Gastroesophageal sphincter (tissue), 4 donors: Measurements from ENCODE around the gene KCNN3. TPM values are rescaled to one million over a fixed set of nuclear protein-coding genes. Genes with fewer than 3 reads are reported as not detected.

Source experiments
- ATAC-seq: fragments of 150-250 bp; one replicate; pipeline ENCODE4 v1.9.1; 2016; ENCODE audit warnings: mild to moderate bottlenecking, moderate library complexity
- H3K27ac ChIP-seq, 4 donors: fragments of 200-600 bp; sonication (generic) in 3 of 4; 1 replicate in 3 of 4; 2 replicates in 1 of 4; pipeline ENCODE4 v1.5.1; 2016 to 2019
- H3K27me3 ChIP-seq: fragments of 200-600 bp; sonication (generic); one replicate; pipeline ENCODE4 v1.5.1; 2019
- H3K36me3 ChIP-seq, 2 donors: fragments of 200-600 bp; sonication (generic); one replicate each; pipeline ENCODE4 v1.5.1; 2019; ENCODE audit warnings: control low read depth in 1 of 2
- H3K4me1 ChIP-seq, 3 donors: fragments of 200-600 bp; sonication (generic); 1 replicate in 2 of 3; 2 replicates in 1 of 3; pipeline ENCODE4 v1.5.1; 2016 to 2019; ENCODE audit warnings: control low read depth in 2 of 3
- H3K4me3 ChIP-seq, 2 donors: fragments of 200-600 bp; sonication (generic); one replicate each; pipeline ENCODE4 v1.5.1; 2019; ENCODE audit warnings: mild to moderate bottlenecking in 1 of 2, moderate library complexity in 1 of 2
- H3K9me3 ChIP-seq, 3 donors: fragments of 200-600 bp; sonication (generic); one replicate each; pipeline ENCODE4 v1.5.1; 2017 to 2019; ENCODE audit warnings: control low read depth in 2 of 3
- CTCF ChIP-seq, 4 experiments: fragments of 200-600 bp in 2 of 4; fragments of 450-650 bp in 2 of 4; sonication (generic) in 1 of 4; IDR thresholded peaks; one replicate each; pipeline ENCODE4 v1.5.1; 2017 to 2019; ENCODE audit warnings: antibody characterized with exemption in 4 of 4, mild to moderate bottlenecking in 2 of 4, moderate library complexity in 2 of 4
- EP300 ChIP-seq: sonication (generic); formaldehyde crosslinking; IDR thresholded peaks from one replicate; pipeline ENCODE4 v1.6.1; 2017; ENCODE audit warnings: antibody characterized with exemption, mild to moderate bottlenecking
- POLR2A ChIP-seq, 2 donors: fragments of 450-650 bp; IDR thresholded peaks; one replicate each; pipeline ENCODE4 v1.6.1; 2017; ENCODE audit warnings: antibody characterized with exemption in 2 of 2, mild to moderate bottlenecking in 2 of 2, moderate library complexity in 1 of 2
- POLR2AphosphoS5 ChIP-seq: sonication (generic); formaldehyde crosslinking; IDR thresholded peaks from one replicate; pipeline ENCODE4 v1.6.1; 2017; ENCODE audit warnings: antibody characterized with exemption
- WGBS, 2 donors: methylation state at CpG; one replicate each; pipeline ENCODE4 v1.1.5; 2018; ENCODE audit warnings: low coverage in 1 of 2; 5-methylcytosine and 5-hydroxymethylcytosine counted together
- total RNA-seq, 4 donors: library from RNA; depleted of rRNA; stranded (reverse); fragments of >200 nt; gene quantifications; one replicate each; pipeline ENCODE4 v1.1.0, GENCODE V29; 2016

KCNN3 gene
- total RNA-seq, 4 donors from 2014 or later, result 1.8 to 13.7 (median 8.1) TPM

DNA sequence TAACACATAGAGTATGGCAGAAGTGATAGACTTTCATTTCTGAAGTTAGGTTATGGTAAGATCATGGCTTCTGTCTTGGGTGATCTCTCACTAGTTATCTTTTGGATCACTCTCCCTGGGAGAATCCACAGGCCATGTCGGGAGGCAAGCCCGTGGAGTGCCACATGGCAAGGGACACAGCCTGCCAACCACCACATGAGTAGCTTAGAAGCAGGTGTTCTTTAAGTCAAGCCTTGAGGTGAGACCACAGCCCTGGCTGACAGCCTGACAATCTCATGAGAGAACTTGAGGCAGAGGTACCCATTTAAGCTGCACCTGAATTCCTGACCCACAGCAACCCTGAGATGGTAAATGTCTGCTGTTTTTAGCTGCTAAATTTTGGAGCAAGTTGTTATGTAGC lies 130.4 kb downstream of the KCNN3 start:
- Histone ChIP-seq H3K27me3 (no peaks in the 10 kb centered on the region), H3K27ac (no peak overlapping the region), H3K36me3 (no peaks in the 10 kb centered on the region), H3K4me1 (peaks cover 0 to 25% (median 3%) of the 10 kb centered on the region in 3 donors), H3K4me3 (no peak overlapping the region), H3K9me3 (peaks cover 0 to 7% (median 0%) of the 10 kb centered on the region in 3 donors)
- no peak for TF ChIP-seq CTCF (IDR thresholded peaks at IDR 0.05)
- no peak for TF ChIP-seq EP300
- no peak for TF ChIP-seq POLR2AphosphoS5
- TF ChIP-seq POLR2A (IDR thresholded peaks at IDR 0.05), result no peak
- ATAC-seq, result no peak
- 92% methylated on average over 2 of the region's 2 CpGs; no CpG with 5 or more reads in 1 of the 2 donors for WGBS, 2 donors

DNA sequence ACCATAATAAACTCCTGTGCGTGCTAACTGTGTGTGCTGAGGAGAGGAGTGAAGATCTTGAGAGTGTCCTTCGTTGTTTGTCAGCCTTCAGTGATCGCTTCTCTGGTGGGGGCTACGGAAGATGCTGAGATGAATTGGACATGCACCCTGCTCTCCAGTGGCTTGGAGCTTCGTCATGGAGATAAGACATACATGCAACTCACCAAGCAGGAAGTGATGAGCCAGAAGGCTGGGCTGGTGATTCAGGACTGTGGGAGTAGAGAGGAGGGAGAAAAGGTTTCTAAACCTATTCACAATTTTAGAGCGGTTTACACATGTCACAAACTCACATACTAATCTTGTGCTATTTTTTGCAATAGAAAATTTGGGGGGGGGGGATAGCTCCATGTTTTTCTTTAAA lies 133.2 kb downstream of the KCNN3 start:
- Histone ChIP-seq H3K9me3 (peaks cover 0 to 7% (median 0%) of the 10 kb centered on the region in 3 donors), H3K27ac (no peak overlapping the region), H3K36me3 (no peaks in the 10 kb centered on the region), H3K4me3 (no peak overlapping the region), H3K27me3 (no peaks in the 10 kb centered on the region), H3K4me1 (peaks cover 0 to 18% (median 6%) of the 10 kb centered on the region in 3 donors)
- 60 to 83% methylated on average over 6 of the region's 6 CpGs for WGBS, 2 donors
- TF ChIP-seq EP300 (no peak), POLR2A (IDR thresholded peaks at IDR 0.05) (no peak), CTCF (IDR thresholded peaks at IDR 0.05) (no peak), POLR2AphosphoS5 (no peak)
- no peak for ATAC-seq

DNA sequence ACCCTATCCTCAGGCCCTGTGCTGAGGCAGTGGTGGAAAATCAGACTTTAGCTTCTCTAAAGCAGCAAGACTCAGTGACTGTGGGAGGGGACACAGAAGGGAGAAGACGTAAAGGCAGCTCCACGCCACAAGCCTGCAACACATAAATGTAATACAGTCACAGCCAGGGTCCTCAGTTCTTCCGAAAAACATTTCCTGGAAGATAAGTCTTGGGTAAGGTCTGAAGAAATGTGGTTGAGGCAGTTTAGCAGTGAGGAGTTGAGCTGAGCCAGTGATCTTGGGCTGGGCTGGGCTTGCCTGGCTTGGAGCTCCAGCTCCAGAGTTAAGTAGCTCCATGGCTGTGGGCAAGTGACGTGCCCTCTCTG lies 134.3 kb downstream of the KCNN3 start:
- peaks cover 0 to 6% (median 0%) of the 10 kb centered on the region in 3 donors for H3K9me3 ChIP-seq
- peaks cover 0 to 25% (median 11%) of the 10 kb centered on the region in 3 donors for H3K4me1 ChIP-seq
- H3K36me3 ChIP-seq, result no peaks in the 10 kb centered on the region
- H3K4me3 ChIP-seq, result no peak overlapping the region
- H3K27me3 ChIP-seq, result no peaks in the 10 kb centered on the region
- TF ChIP-seq POLR2AphosphoS5 (no peak), POLR2A (IDR thresholded peaks at IDR 0.05) (no peak), CTCF (IDR thresholded peaks at IDR 0.05) (no peak), EP300 (no peak)
- no peak for ATAC-seq
- WGBS, 2 donors, result 72 to 86% methylated on average over 2 of the region's 4 CpGs
- no peak overlapping the region for H3K27ac ChIP-seq

DNA sequence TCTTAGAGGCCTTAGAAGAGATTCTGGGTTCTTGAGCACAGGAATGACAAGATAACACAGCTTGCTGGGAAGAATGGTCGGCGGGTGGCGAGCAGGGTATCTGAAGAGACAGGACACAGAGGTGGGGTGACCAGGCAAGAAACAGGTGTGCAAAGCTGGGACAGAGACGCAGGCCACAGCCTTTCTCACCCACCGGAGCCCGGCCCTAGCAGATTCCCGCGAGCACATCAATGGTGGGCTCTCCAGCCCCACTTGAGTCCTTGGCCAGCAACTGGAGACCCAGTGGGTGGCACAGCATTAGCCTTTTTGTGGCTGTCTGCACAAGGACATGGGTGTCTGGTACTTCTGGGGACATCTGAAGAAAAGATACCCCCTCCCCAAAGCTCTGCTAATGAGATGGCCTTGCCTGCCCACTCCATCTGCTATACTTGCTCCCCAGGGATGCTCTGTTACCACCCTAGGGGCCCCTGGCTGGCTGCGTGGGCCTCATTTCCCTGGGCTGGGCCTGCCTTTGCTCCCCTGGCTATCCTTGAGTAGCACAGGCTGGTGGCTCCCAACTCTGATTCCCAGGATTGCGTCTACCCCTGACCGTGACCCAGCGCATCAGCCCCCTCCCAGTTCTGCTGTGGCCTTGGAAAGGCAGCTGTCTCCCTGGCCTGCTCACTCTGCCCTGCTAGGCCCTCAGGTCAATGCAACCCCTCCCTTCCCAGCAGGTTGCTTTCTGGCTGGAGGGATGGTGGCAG lies 134.8 kb downstream of the KCNN3 start:
- Histone ChIP-seq H3K4me3 (no peak overlapping the region), H3K9me3 (peaks cover 0 to under 1% (median 0%) of the 10 kb centered on the region in 3 donors), H3K27ac (no peak overlapping the region), H3K36me3 (no peaks in the 10 kb centered on the region), H3K4me1 (peaks cover 0 to 30% (median 14%) of the 10 kb centered on the region in 3 donors), H3K27me3 (no peaks in the 10 kb centered on the region)
- TF ChIP-seq EP300, result no peak
- TF ChIP-seq CTCF (IDR thresholded peaks at IDR 0.05), result no peak
- TF ChIP-seq POLR2AphosphoS5, result no peak
- TF ChIP-seq POLR2A (IDR thresholded peaks at IDR 0.05), result no peak
- WGBS, 2 donors, result 88% methylated on average over 5 of the region's 12 CpGs; no CpG with 5 or more reads in 1 of the 2 donors
- ATAC-seq, result no peak

GRCh38 chr1:154733621-154734020 lies 136.5 kb downstream of the KCNN3 start:
- TF ChIP-seq POLR2A (IDR thresholded peaks at IDR 0.05) (no peak), POLR2AphosphoS5 (no peak), CTCF (IDR thresholded peaks at IDR 0.05) (no peak)
- no peak for ATAC-seq
- Histone ChIP-seq H3K4me3 (no peak overlapping the region), H3K27me3 (no peaks in the 10 kb centered on the region), H3K9me3 (no peaks in the 10 kb centered on the region), H3K27ac (no peak overlapping the region), H3K36me3 (no peaks in the 10 kb centered on the region), H3K4me1 (peaks cover 0 to 46% (median 29%) of the 10 kb centered on the region in 3 donors)
- WGBS, 2 donors, result 40 to 65% methylated on average over 1 to 2 of the region's 4 CpGs
